A549 (cell line): Measurements from ENCODE around the gene NTHL1. TPM values are rescaled to one million over a fixed set of nuclear protein-coding genes. Genes with fewer than 3 reads are reported as not detected.

Experiments used
- ATAC-seq, 2 experiments: fragments of 200-7000 bp in 1 of 2; fragments of >200 bp in 1 of 2; cut with Nextera tagmentation in 1 of 2; cut with Tn5 transposase in 1 of 2; 3 replicates each; pipeline versions ENCODE4 v1.8.0 to v1.9.1; 2018 to 2020; ENCODE audit warnings: mild to moderate bottlenecking in 1 of 2, moderate library complexity in 1 of 2
- CTCF ChIA-PET: fragments of 300-600 bp; sonication (Branson Sonifier 250); formaldehyde crosslinking; extraction: SDS; loops from one replicate; lab custom pipeline; 2021; ENCODE audit warnings: antibody characterized with exemption, inconsistent platforms; lab: Yijun Ruan, JAX
- POLR2A ChIA-PET: fragments of 350-600 bp; formaldehyde crosslinking; extraction: SDS; loops from one replicate; lab custom pipeline; 2021; ENCODE audit warnings: antibody characterized with exemption, inconsistent platforms; lab: Yijun Ruan, JAX
- DNase-seq, 2 experiments: peaks; one replicate each; pipeline versions ENCODE4 v3.0.0 to v3.0.0-alpha.2; 2011 to 2016; ENCODE audit warnings: low read depth in 1 of 2, low spot score in 1 of 2
- FAIRE-seq: peaks from 2 replicates; lab custom pipeline; 2011; peaks lifted over from hg19 to GRCh38; lab: Jason Lieb, UNC
- H3K27ac ChIP-seq, 2 experiments: fragments of >200 bp; sonication (Bioruptor Twin); formaldehyde crosslinking; 3 replicates each; pipeline ENCODE4 v1.5.1; 2016 to 2017
- H3K4me1 ChIP-seq: fragments of >200 bp; sonication (Bioruptor Twin); formaldehyde crosslinking; 3 replicates; pipeline ENCODE4 v1.6.1; 2016
- H3K4me2 ChIP-seq: fragments of >200 bp; sonication (Bioruptor Twin); formaldehyde crosslinking; 3 replicates; pipeline ENCODE4 v1.6.1; 2016
- H3K4me3 ChIP-seq: fragments of >200 bp; sonication (Bioruptor Twin); formaldehyde crosslinking; 3 replicates; pipeline ENCODE4 v1.5.1; 2016
- H3K9me3 ChIP-seq: fragments of >200 bp; sonication (Bioruptor Twin); formaldehyde crosslinking; 3 replicates; pipeline ENCODE4 v1.6.1; 2016
- CBX2 ChIP-seq: fragments of 200-600 bp; sonication (generic); IDR thresholded peaks from 2 replicates; pipeline ENCODE4 v1.6.1; 2016; ENCODE audit warnings: low read depth, mild to moderate bottlenecking, borderline replicate concordance
- CHD2 ChIP-seq: fragments of 150-350 bp; IDR thresholded peaks from 2 replicates; pipeline ENCODE4 v1.6.1; 2014; ENCODE audit warnings: low read length; ENCODE audit not compliant: partially characterized antibody
- CHD4 ChIP-seq: fragments of 200-600 bp; sonication (generic); IDR thresholded peaks from 2 replicates; pipeline ENCODE4 v1.6.1; 2016; ENCODE audit warnings: antibody characterized with exemption, mild to moderate bottlenecking, borderline replicate concordance
- EHF ChIP-seq: fragments of 250-450 bp; sonication (Bioruptor Pico); IDR thresholded peaks from 2 replicates; pipeline ENCODE4 v1.5.0; 2020; ENCODE audit warnings: mild to moderate bottlenecking
- EHMT2 ChIP-seq: fragments of 200-600 bp; sonication (generic); IDR thresholded peaks from 2 replicates; pipeline ENCODE4 v1.6.1; 2016; ENCODE audit warnings: antibody characterized with exemption, low read depth, mild to moderate bottlenecking, moderate library complexity
- EP300 ChIP-seq, 2 experiments: fragments of >200 bp; sonication (Bioruptor Twin); formaldehyde crosslinking; IDR thresholded peaks; 2 replicates in 1 of 2; 3 replicates in 1 of 2; pipeline ENCODE4 v1.6.1; 2016 to 2017
- ESRRA ChIP-seq: fragments of 150-350 bp; IDR thresholded peaks from 2 replicates; pipeline ENCODE4 v1.6.1; 2014; ENCODE audit warnings: mild to moderate bottlenecking, low read length, borderline replicate concordance
- FOSB ChIP-seq: fragments of 250-450 bp; sonication (Bioruptor Pico); IDR thresholded peaks from 2 replicates; pipeline ENCODE4 v1.5.0; 2020; ENCODE audit warnings: mild to moderate bottlenecking, moderate library complexity
- FOSL2 ChIP-seq, 2 experiments: fragments of 450-650 bp in 1 of 2; fragments of >200 bp in 1 of 2; sonication (Bioruptor Twin) in 1 of 2; formaldehyde crosslinking; IDR thresholded peaks; 2 replicates each; pipeline versions ENCODE4 v1.5.0 to v1.6.1; 2016 to 2020; ENCODE audit warnings: mild to moderate bottlenecking in 1 of 2, moderate library complexity in 1 of 2
- FOXS1 ChIP-seq: fragments of 250-450 bp; sonication (Bioruptor Pico); IDR thresholded peaks from 2 replicates; pipeline ENCODE4 v1.5.0; 2020; ENCODE audit warnings: mild to moderate bottlenecking, moderate library complexity
- HDAC2 ChIP-seq: fragments of 200-600 bp; sonication (generic); IDR thresholded peaks from 2 replicates; pipeline ENCODE4 v1.6.1; 2016
- HES2 ChIP-seq: fragments of >200 bp; sonication (Bioruptor Twin); formaldehyde crosslinking; IDR thresholded peaks from 2 replicates; pipeline ENCODE4 v1.6.1; 2016
- HOXB5 ChIP-seq: fragments of 250-450 bp; sonication (Bioruptor Pico); IDR thresholded peaks from 2 replicates; pipeline ENCODE4 v1.5.0; 2020; ENCODE audit warnings: mild to moderate bottlenecking, moderate library complexity
- JUN ChIP-seq, 2 experiments: fragments of >200 bp; sonication (Bioruptor Twin); formaldehyde crosslinking; IDR thresholded peaks; 2 replicates in 1 of 2; 3 replicates in 1 of 2; pipeline ENCODE4 v1.6.1; 2016 to 2017
- KDM5A ChIP-seq: fragments of 200-600 bp; sonication (generic); IDR thresholded peaks from 2 replicates; pipeline ENCODE4 v1.6.1; 2016; ENCODE audit warnings: antibody characterized with exemption, mild to moderate bottlenecking
- MAFK ChIP-seq: fragments of 450-650 bp; IDR thresholded peaks from 2 replicates; pipeline ENCODE4 v1.6.1; 2014; ENCODE audit not compliant: partially characterized antibody
- MAX ChIP-seq: IDR thresholded peaks from 2 replicates; pipeline ENCODE4 v1.6.1; 2012
- NFE2L2 ChIP-seq: fragments of 150-350 bp; conservative IDR thresholded peaks from 2 replicates; pipeline ENCODE4 v1.6.1; 2014; ENCODE audit warnings: low read length
- NR3C1 ChIP-seq: fragments of >200 bp; sonication (Bioruptor Twin); formaldehyde crosslinking; IDR thresholded peaks from 3 replicates; pipeline ENCODE4 v1.6.1; 2017
- PHF8 ChIP-seq: fragments of 200-600 bp; sonication (generic); IDR thresholded peaks from 2 replicates; pipeline ENCODE4 v1.6.1; 2016; ENCODE audit warnings: low read depth, mild to moderate bottlenecking, antibody characterized with exemption, moderate library complexity, borderline replicate concordance
- POLR2A ChIP-seq: IDR thresholded peaks from 2 replicates; pipeline ENCODE4 v1.6.1; 2012; ENCODE audit warnings: mild to moderate bottlenecking, low read length
- RAD21 ChIP-seq, 2 experiments: fragments of >200 bp in 1 of 2; sonication (Bioruptor Twin) in 1 of 2; formaldehyde crosslinking in 1 of 2; IDR thresholded peaks in 1 of 2; conservative IDR thresholded peaks in 1 of 2; 2 replicates in 1 of 2; 3 replicates in 1 of 2; pipeline ENCODE4 v1.6.1; 2012 to 2018; ENCODE audit warnings: inconsistent platforms in 1 of 2
- RARB ChIP-seq: fragments of 250-450 bp; sonication (Bioruptor Pico); IDR thresholded peaks from 2 replicates; pipeline ENCODE4 v1.8.0; 2021; ENCODE audit warnings: mild to moderate bottlenecking, moderate library complexity
- RCOR1 ChIP-seq: fragments of 150-350 bp; IDR thresholded peaks from 2 replicates; pipeline ENCODE4 v1.6.1; 2014; ENCODE audit warnings: antibody characterized with exemption, low read length, low read depth
- RFX5 ChIP-seq: fragments of 450-650 bp; IDR thresholded peaks from 2 replicates; pipeline ENCODE4 v1.7.1; 2014; ENCODE audit warnings: antibody characterized with exemption, mild to moderate bottlenecking, moderate library complexity
- TP53 ChIP-seq: fragments of 250-450 bp; sonication (Bioruptor Pico); IDR thresholded peaks from 2 replicates; pipeline ENCODE4 v1.5.0; 2021; ENCODE audit warnings: mild to moderate bottlenecking, moderate library complexity
- ZC3H11A ChIP-seq: fragments of 450-650 bp; IDR thresholded peaks from 2 replicates; pipeline ENCODE4 v1.6.1; 2014; ENCODE audit warnings: antibody characterized with exemption, mild to moderate bottlenecking
- ZFP36 ChIP-seq: fragments of 450-650 bp; IDR thresholded peaks from 2 replicates; pipeline ENCODE4 v1.6.1; 2014; ENCODE audit warnings: borderline replicate concordance; ENCODE audit not compliant: partially characterized antibody
- ZSCAN20 ChIP-seq: fragments of 250-450 bp; sonication (Bioruptor Pico); IDR thresholded peaks from 2 replicates; pipeline ENCODE4 v1.8.0; 2022; ENCODE audit warnings: mild to moderate bottlenecking, moderate library complexity
- WGBS: methylation state at CpG from one replicate; pipeline ENCODE4 v1.1.6; 2017; ENCODE audit errors: missing lambda C conversion rate; 5-methylcytosine and 5-hydroxymethylcytosine counted together
- polyA plus RNA-seq, 4 experiments: library from polyadenylated mRNA; depleted of rRNA in 3 of 4; stranded (reverse); fragments of >200 nt; fragmentation: RNase III in 1 of 4; extraction: RNeasy Plus Mini Kit Qiagen cat#74134 plus additional on column Dnase treatment in 1 of 4; gene quantifications; 2 replicates in 3 of 4; 3 replicates in 1 of 4; pipeline ENCODE4 v1.2.3, GENCODE V29; 2011 to 2017
- TF ChIP-seq, protein P1 (sequence below): fragments of 250-450 bp; sonication (Bioruptor Pico); IDR thresholded peaks from 2 replicates; pipeline ENCODE4 v1.5.0; 2020; ENCODE audit warnings: low read depth, mild to moderate bottlenecking, moderate library complexity
- TF ChIP-seq, protein P2 (sequence below): fragments of 200-600 bp; sonication (generic); IDR thresholded peaks from 2 replicates; pipeline ENCODE4 v1.6.1; 2016; ENCODE audit warnings: antibody characterized with exemption, mild to moderate bottlenecking, moderate library complexity

Gene NTHL1
- polyA plus RNA-seq, 2 of the 4 experiments (the other 2 are of a cell fraction): 28.8 to 42.3 TPM

DNA sequence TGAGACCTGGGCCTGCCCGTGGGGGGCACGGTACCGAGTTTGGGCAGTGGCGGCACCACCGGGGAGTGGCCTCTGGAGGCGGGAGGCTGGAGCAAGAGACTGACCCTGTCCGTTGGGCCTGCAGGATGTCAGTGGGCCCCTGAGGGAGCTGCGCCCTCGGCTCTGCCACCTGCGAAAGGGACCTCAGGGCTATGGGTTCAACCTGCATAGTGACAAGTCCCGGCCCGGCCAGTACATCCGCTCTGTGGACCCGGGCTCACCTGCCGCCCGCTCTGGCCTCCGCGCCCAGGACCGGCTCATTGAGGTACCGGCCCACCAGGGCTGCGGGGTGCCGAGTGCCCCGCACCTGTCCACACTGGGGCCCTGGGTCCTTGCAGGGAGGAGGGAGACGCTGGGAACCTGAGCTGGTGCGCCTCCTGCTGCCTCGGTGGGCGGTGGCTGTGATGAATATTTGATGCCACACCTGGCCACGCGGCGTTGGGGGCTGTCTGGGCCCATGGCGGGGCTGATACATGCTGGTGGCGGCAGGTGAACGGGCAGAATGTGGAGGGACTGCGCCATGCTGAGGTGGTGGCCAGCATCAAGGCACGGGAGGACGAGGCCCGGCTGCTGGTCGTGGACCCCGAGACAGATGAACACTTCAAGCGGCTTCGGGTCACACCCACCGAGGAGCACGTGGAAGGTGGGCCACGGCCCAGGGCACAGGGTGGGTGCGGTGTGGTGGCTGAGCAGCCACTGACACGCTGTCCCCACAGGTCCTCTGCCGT lies 11.3 kb downstream of the NTHL1 start:
- WGBS: 80% methylated on average over 28 of the region's 47 CpGs
- FAIRE-seq (no peak), DNase-seq (no peak)
- H3K4me3 ChIP-seq: no peak overlapping the region
- H3K4me2 ChIP-seq: peak overlapping the region; percentile 88
- peaks cover 90% of the 10 kb centered on the region for H3K4me1 ChIP-seq
- CTCF ChIA-PET: interaction anchor here (0.5 to 3.1 kb wide), 9 partner anchors 9 to 80 kb away, joined by 3 to 20 read pairs (median 3); partner anchors contain the start of genes NPW, NTHL1 and TSC2
- peak overlapping the region; percentile 90 to 93 for H3K27ac ChIP-seq
- TF ChIP-seq, protein P1, sequence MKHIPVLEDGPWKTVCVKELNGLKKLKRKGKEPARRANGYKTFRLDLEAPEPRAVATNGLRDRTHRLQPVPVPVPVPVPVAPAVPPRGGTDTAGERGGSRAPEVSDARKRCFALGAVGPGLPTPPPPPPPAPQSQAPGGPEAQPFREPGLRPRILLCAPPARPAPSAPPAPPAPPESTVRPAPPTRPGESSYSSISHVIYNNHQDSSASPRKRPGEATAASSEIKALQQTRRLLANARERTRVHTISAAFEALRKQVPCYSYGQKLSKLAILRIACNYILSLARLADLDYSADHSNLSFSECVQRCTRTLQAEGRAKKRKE (CRISPR knock-in tag): no peak
- TF ChIP-seq FOXS1 (CRISPR knock-in tag) (no peak), ZFP36 (no peak), MAX (no peak), RAD21 (conservative IDR thresholded peaks at IDR 0.05 in 1 of 2, IDR thresholded peaks at IDR 0.05 in 1 of 2) (no peak), ZSCAN20 (CRISPR knock-in tag) (no peak), NR3C1 (no peak), EHF (CRISPR knock-in tag) (no peak), JUN (IDR thresholded peaks at IDR 0.05) (no peak), EP300 (IDR thresholded peaks at IDR 0.05) (no peak), RCOR1 (no peak), FOSB (no peak), EHMT2 (no peak), NFE2L2 (no peak)
- TF ChIP-seq, protein P2, sequence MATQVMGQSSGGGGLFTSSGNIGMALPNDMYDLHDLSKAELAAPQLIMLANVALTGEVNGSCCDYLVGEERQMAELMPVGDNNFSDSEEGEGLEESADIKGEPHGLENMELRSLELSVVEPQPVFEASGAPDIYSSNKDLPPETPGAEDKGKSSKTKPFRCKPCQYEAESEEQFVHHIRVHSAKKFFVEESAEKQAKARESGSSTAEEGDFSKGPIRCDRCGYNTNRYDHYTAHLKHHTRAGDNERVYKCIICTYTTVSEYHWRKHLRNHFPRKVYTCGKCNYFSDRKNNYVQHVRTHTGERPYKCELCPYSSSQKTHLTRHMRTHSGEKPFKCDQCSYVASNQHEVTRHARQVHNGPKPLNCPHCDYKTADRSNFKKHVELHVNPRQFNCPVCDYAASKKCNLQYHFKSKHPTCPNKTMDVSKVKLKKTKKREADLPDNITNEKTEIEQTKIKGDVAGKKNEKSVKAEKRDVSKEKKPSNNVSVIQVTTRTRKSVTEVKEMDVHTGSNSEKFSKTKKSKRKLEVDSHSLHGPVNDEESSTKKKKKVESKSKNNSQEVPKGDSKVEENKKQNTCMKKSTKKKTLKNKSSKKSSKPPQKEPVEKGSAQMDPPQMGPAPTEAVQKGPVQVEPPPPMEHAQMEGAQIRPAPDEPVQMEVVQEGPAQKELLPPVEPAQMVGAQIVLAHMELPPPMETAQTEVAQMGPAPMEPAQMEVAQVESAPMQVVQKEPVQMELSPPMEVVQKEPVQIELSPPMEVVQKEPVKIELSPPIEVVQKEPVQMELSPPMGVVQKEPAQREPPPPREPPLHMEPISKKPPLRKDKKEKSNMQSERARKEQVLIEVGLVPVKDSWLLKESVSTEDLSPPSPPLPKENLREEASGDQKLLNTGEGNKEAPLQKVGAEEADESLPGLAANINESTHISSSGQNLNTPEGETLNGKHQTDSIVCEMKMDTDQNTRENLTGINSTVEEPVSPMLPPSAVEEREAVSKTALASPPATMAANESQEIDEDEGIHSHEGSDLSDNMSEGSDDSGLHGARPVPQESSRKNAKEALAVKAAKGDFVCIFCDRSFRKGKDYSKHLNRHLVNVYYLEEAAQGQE: no peak
- TF ChIP-seq, all 56 proteins: peak for 0
- no peaks in the 10 kb centered on the region for H3K9me3 ChIP-seq
- POLR2A ChIA-PET: interaction anchor here (1.2 kb wide), 1 partner anchor 11 kb away, joined by 3 read pairs; the partner anchor contains the start of genes NTHL1 and TSC2
- peak in 1 of 2 experiments; percentile 3; a peak in 3 of 6 replicates for ATAC-seq

DNA sequence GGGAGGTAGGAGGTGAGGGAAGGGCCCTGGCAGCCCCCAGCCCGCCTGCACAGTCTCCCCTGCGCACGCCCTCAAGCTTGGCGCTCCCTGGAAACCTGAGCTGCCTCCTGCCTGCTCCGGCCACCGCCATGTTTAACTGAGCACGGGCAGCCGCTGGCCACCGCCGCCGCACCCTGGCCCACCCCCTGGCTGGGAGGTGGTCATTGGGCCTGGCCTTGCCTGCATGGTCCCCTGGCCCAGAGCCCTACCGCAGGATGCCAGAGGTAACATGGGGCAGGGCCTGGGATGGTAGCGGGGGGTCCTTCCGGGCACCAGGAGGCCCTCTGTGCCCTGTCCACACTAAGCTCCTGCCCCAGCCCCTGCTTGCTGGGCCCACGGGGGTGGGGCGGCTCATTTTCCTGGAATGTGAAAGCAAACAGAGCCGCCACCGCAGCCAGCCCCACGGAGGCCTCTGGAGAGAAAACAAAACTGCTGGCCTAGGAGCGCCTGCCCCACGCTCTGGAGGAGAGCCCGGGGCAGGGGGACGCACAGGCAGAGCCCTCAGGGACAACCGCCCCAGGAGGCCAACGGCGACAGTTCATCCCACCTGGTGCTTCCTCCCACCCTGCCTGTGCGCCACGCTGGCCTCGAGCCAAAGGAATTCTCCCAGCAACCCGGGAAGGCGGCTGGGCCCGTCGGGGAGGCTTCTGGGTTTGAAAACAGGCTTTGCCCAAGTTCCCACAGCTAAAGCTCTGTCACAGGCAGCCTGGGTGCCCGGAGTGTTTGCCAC lies 12.0 kb downstream of the NTHL1 start:
- ATAC-seq (peak; percentile 7 to 46; a peak in 5 of 6 replicates), FAIRE-seq (no peak), DNase-seq (peak in 1 of 2 experiments; percentile 84)
- 0 out of 3 replicates have a peak overlapping the region, but pooled peaks have one; percentile 3 for H3K4me3 ChIP-seq
- H3K4me1 ChIP-seq: peaks cover 83% of the 10 kb centered on the region
- peak overlapping the region; percentile 88 for H3K4me2 ChIP-seq
- POLR2A ChIA-PET: interaction anchor here (1.2 kb wide), 1 partner anchor 12 kb away, joined by 3 read pairs; the partner anchor contains the start of genes NTHL1 and TSC2
- CTCF ChIA-PET: interaction anchor here (0.6 to 3.1 kb wide), 10 partner anchors 8 to 105 kb away, joined by 3 to 20 read pairs (median 4); partner anchors contain the start of genes NPW, NTHL1 and TSC2
- peak overlapping the region; percentile 90 to 93 for H3K27ac ChIP-seq
- no peaks in the 10 kb centered on the region for H3K9me3 ChIP-seq
- 28% methylated on average over 18 of the region's 34 CpGs for WGBS
- TF ChIP-seq MAFK (no peak), EP300 (IDR thresholded peaks at IDR 0.05) (peak in 1 of 2 experiments; percentile 44; a peak in 1 of 5 replicates), RFX5 (no peak), ZC3H11A (no peak), HES2 (no peak), FOSL2 (IDR thresholded peaks at IDR 0.05) (no peak), FOSL2 (CRISPR knock-in tag; IDR thresholded peaks at IDR 0.05) (no peak), HOXB5 (CRISPR knock-in tag) (0 out of 2 replicates have a peak, but pooled peaks have one; percentile 67), TP53 (CRISPR knock-in tag) (no peak), PHF8 (no peak), ESRRA (no peak), HDAC2 (no peak), RAD21 (conservative IDR thresholded peaks at IDR 0.05 in 1 of 2, IDR thresholded peaks at IDR 0.05 in 1 of 2) (no peak; a peak in 1 of 5 replicates), RARB (no peak), POLR2A (peak; percentile 23; the same call in 1 of the 2 replicates), CHD2 (no peak), CHD4 (no peak), CBX2 (no peak), KDM5A (no peak), ZSCAN20 (CRISPR knock-in tag) (peak; percentile 10; the same call in 1 of the 2 replicates)
